ENCODE data around the gene GPC3.

GPC3 gene

DNA sequence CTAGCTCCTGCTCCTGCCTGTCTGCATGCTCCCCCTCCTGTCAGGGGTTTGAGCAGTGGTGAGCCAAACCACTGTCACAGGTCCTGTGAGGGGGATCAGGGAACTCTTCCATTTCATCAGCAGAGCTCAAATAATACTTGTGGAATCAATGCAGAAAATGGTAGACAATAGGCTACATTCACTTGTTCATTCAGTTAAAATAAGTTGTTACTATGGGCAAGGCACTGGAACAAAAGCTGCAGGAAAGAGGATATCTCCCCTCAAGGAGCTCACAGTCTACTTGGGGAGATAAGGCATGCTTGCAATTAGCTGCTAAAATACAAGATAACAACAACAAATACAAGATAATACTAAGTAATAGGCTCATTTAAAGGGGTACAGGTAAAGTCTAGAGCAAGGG, 117.1 kb downstream of the GPC3 start:
- TF ChIP-seq, protein P1, sequence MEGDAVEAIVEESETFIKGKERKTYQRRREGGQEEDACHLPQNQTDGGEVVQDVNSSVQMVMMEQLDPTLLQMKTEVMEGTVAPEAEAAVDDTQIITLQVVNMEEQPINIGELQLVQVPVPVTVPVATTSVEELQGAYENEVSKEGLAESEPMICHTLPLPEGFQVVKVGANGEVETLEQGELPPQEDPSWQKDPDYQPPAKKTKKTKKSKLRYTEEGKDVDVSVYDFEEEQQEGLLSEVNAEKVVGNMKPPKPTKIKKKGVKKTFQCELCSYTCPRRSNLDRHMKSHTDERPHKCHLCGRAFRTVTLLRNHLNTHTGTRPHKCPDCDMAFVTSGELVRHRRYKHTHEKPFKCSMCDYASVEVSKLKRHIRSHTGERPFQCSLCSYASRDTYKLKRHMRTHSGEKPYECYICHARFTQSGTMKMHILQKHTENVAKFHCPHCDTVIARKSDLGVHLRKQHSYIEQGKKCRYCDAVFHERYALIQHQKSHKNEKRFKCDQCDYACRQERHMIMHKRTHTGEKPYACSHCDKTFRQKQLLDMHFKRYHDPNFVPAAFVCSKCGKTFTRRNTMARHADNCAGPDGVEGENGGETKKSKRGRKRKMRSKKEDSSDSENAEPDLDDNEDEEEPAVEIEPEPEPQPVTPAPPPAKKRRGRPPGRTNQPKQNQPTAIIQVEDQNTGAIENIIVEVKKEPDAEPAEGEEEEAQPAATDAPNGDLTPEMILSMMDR (conservative IDR thresholded peaks at IDR 0.05): no peak
- no peak for TF ChIP-seq ZFX (IDR thresholded peaks at IDR 0.05)
- no peak overlapping the region for H3K27ac ChIP-seq

DNA sequence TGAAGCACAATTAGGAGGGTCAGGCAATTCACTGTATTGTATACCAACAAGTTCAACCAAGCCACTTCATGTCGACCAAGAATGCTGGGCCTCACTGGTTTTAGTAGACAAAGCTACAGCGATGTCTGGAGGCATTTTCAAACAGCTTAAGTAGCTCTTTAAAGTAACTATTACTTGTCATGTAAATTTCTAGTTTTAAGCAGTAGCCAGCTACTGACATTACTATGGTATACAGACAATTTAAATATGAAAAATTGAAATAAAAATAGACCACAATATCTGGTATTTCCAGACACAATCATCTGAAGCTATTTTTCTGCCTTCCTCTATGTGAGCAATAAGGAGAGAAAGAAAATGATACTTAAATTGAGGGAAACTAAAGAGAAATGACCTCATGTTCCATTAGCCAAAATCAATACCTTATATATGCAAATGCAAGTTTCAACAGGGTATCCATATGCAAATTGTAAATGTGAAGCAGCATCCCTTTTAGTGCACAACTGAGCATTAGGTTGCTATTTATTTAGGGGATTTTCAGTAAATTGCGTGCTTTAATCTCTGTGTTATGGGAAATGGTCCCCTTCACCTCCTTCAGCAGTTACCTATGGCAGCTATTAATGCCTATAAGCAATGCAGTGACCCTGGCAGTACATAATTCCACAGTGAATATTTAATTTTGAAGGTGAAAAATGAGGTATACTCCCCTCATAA, 119.5 kb downstream of the GPC3 start:
- H3K27ac ChIP-seq: no peak overlapping the region
- no peak for TF ChIP-seq ZFX (IDR thresholded peaks at IDR 0.05)
- TF ChIP-seq, protein P1 (conservative IDR thresholded peaks at IDR 0.05): no peak

DNA sequence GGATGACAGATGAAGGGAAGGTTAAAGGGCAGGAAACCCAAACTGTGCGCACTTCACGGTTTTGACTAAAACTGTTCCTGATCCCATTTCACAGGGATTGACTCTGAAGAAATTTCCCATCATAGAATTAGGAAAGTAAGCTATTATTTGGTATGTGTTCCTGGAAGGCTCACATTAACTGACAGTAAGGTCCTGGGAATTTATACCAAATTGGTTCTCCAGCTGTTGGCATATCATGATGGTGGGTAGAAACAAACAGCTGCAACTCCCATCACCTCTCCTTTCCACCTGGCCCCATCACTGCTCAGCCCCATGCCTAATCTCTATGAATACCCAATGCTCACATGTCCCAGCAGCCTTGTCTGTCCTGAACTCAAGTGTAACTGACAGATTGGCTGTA, 121.2 kb downstream of the GPC3 start:
- H3K27ac ChIP-seq: no peak overlapping the region
- TF ChIP-seq ZFX (IDR thresholded peaks at IDR 0.05): no peak
- TF ChIP-seq, protein P1 (conservative IDR thresholded peaks at IDR 0.05): no peak

DNA sequence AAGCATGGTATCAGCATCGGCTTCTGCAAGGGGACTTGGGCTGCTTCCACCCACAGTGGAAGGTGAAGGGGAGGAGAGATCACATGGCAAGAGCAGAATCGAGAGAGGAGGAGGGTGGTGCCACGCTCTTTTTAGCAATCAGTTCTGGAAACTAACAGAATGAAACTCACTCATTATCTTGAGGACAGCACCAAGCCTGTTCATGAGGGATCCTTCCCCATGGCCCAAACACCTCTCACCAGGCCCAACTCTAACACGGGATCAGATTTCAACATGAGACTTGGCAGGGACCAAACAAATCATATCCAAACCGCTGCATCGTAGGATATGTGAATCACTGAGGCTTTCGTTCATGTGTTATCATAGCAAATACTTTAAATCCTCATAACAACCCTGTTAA, 125.5 kb downstream of the GPC3 start:
- TF ChIP-seq ZFX (IDR thresholded peaks at IDR 0.05): no peak
- TF ChIP-seq, protein P1 (conservative IDR thresholded peaks at IDR 0.05): no peak
- no peak overlapping the region for H3K27ac ChIP-seq

DNA sequence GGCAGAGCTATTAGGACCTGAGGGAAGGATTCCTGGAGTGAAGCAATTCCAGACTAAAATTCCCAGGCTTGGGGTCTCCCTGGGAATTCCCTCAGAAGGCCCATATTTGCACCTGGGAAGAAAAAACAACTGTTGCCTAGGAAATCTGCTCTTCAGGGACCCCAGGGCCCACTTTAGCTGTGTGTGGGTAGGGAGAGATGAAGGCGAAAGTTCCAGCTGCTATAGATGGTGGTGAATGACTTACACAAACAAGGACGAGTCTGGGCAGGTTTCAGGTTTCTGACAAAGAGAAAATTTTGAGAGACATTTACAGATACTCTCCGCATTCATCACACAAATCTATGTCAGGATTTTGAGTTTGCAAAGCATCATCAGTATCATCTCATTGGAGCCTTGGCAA, 126.1 kb downstream of the GPC3 start:
- no peak for TF ChIP-seq ZFX (IDR thresholded peaks at IDR 0.05)
- TF ChIP-seq, protein P1 (conservative IDR thresholded peaks at IDR 0.05): no peak
- H3K27ac ChIP-seq: no peak overlapping the region

DNA sequence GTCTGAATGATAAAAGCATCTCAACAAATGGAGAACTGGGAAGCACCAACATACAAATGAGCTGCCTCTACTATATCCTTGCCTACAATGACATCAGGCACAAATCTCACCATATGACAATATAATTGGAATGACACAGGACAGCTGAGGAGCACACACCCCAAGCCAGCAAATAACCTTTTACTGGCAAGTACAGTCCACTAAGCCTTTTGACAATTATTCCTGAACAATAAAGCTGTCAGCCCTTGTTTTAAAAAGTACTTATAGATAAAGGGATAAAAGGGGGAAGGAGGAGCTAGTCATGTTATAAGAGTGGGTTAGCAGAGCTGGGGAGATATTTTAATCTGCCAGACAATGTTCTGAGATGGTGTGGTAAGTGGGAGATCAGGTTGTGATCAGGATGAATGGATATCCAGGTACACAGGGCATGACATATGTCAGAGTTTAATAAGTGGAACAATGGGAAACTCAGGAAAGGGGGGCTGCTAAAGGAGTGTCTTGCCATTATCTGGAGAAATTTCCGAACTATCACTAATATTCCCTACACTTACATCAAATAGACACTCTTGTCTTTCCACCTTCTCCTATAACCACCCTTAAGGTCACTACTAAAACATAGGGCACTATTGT, 127.6 kb downstream of the GPC3 start:
- TF ChIP-seq, protein P1 (conservative IDR thresholded peaks at IDR 0.05): no peak
- TF ChIP-seq ZFX (IDR thresholded peaks at IDR 0.05): no peak
- H3K27ac ChIP-seq: no peak overlapping the region

DNA sequence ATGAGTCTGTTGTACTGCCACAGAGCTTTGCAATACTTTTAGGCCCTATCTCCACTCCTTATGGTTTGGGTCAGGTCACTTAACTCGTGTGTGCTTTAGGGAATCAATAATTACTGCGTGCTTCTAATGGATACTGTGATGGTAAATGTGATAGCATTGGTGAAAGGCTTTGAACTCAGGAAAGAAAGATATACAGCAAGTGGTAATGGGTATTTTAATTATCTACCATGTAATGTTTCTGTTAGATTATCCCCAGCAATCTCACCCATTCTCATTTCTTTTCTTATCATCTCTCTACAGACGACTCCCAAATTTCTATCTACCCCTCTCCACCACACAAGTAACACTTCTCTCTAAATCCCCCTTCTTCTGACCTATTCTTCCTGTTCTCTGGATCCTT, 128.6 kb downstream of the GPC3 start:
- H3K27ac ChIP-seq: no peak overlapping the region
- no peak for TF ChIP-seq ZFX (IDR thresholded peaks at IDR 0.05)
- TF ChIP-seq, protein P1 (conservative IDR thresholded peaks at IDR 0.05): no peak

All from C4-2B (cell line).